ENCODE measurements around the gene CYREN. TPM values are rescaled to one million over a fixed set of nuclear protein-coding genes. Genes with fewer than 3 reads are reported as not detected.
A peak's percentile ranks its signal among the peaks of the same experiment; 100 is the strongest.

CYREN gene
- total and polyA plus RNA-seq, 9 of the 15 experiments (the other 6 are each of a cell fraction or from before 2014, with no cell fraction given), result 13.9 to 108 (median 88.8) TPM

GRCh38 chr7:135170274-135170997 lies at the start of gene CYREN (continued):
- 0 out of 2 replicates have a peak, but pooled peaks have one; percentile 15 for TF ChIP-seq PRMT5 (CRISPR knock-in tag; IDR thresholded peaks at IDR 0.05)
- TF ChIP-seq ZNF174 (CRISPR knock-in tag; IDR thresholded peaks at IDR 0.05), result no peak
- TF ChIP-seq DIDO1 (tag; IDR thresholded peaks at IDR 0.05; ENCODE audit: low read depth), result peak; percentile 93
- no peak for TF ChIP-seq CBX5 (IDR thresholded peaks at IDR 0.05; ENCODE audit: borderline replicate concordance, low read depth)
- TF ChIP-seq BRCA1 (IDR thresholded peaks at IDR 0.05), result no peak
- TF ChIP-seq BRCA1 (CRISPR knock-in tag; IDR thresholded peaks at IDR 0.05), result peak; percentile 87
- TF ChIP-seq, protein P1, sequence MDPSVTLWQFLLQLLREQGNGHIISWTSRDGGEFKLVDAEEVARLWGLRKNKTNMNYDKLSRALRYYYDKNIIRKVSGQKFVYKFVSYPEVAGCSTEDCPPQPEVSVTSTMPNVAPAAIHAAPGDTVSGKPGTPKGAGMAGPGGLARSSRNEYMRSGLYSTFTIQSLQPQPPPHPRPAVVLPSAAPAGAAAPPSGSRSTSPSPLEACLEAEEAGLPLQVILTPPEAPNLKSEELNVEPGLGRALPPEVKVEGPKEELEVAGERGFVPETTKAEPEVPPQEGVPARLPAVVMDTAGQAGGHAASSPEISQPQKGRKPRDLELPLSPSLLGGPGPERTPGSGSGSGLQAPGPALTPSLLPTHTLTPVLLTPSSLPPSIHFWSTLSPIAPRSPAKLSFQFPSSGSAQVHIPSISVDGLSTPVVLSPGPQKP (CRISPR knock-in tag; IDR thresholded peaks at IDR 0.05), result no peak; the same call in 1 of the 2 replicates
- no peak for TF ChIP-seq BRF2 (IDR thresholded peaks at IDR 0.05; ENCODE audit: borderline replicate concordance, insufficient read depth, insufficient read length)
- no peak for TF ChIP-seq DNMT1 (IDR thresholded peaks at IDR 0.05)
- peak; percentile 97; the same call in 1 of the 2 replicates for TF ChIP-seq MTA3 (IDR thresholded peaks at IDR 0.05; ENCODE audit: borderline replicate concordance)
- peak; percentile 66; the same call in 1 of the 2 replicates for TF ChIP-seq ZFPM2 (CRISPR knock-in tag; IDR thresholded peaks at IDR 0.05)
- TF ChIP-seq ZKSCAN8 (CRISPR knock-in tag; IDR thresholded peaks at IDR 0.05), result no peak
- TF ChIP-seq, protein P2, sequence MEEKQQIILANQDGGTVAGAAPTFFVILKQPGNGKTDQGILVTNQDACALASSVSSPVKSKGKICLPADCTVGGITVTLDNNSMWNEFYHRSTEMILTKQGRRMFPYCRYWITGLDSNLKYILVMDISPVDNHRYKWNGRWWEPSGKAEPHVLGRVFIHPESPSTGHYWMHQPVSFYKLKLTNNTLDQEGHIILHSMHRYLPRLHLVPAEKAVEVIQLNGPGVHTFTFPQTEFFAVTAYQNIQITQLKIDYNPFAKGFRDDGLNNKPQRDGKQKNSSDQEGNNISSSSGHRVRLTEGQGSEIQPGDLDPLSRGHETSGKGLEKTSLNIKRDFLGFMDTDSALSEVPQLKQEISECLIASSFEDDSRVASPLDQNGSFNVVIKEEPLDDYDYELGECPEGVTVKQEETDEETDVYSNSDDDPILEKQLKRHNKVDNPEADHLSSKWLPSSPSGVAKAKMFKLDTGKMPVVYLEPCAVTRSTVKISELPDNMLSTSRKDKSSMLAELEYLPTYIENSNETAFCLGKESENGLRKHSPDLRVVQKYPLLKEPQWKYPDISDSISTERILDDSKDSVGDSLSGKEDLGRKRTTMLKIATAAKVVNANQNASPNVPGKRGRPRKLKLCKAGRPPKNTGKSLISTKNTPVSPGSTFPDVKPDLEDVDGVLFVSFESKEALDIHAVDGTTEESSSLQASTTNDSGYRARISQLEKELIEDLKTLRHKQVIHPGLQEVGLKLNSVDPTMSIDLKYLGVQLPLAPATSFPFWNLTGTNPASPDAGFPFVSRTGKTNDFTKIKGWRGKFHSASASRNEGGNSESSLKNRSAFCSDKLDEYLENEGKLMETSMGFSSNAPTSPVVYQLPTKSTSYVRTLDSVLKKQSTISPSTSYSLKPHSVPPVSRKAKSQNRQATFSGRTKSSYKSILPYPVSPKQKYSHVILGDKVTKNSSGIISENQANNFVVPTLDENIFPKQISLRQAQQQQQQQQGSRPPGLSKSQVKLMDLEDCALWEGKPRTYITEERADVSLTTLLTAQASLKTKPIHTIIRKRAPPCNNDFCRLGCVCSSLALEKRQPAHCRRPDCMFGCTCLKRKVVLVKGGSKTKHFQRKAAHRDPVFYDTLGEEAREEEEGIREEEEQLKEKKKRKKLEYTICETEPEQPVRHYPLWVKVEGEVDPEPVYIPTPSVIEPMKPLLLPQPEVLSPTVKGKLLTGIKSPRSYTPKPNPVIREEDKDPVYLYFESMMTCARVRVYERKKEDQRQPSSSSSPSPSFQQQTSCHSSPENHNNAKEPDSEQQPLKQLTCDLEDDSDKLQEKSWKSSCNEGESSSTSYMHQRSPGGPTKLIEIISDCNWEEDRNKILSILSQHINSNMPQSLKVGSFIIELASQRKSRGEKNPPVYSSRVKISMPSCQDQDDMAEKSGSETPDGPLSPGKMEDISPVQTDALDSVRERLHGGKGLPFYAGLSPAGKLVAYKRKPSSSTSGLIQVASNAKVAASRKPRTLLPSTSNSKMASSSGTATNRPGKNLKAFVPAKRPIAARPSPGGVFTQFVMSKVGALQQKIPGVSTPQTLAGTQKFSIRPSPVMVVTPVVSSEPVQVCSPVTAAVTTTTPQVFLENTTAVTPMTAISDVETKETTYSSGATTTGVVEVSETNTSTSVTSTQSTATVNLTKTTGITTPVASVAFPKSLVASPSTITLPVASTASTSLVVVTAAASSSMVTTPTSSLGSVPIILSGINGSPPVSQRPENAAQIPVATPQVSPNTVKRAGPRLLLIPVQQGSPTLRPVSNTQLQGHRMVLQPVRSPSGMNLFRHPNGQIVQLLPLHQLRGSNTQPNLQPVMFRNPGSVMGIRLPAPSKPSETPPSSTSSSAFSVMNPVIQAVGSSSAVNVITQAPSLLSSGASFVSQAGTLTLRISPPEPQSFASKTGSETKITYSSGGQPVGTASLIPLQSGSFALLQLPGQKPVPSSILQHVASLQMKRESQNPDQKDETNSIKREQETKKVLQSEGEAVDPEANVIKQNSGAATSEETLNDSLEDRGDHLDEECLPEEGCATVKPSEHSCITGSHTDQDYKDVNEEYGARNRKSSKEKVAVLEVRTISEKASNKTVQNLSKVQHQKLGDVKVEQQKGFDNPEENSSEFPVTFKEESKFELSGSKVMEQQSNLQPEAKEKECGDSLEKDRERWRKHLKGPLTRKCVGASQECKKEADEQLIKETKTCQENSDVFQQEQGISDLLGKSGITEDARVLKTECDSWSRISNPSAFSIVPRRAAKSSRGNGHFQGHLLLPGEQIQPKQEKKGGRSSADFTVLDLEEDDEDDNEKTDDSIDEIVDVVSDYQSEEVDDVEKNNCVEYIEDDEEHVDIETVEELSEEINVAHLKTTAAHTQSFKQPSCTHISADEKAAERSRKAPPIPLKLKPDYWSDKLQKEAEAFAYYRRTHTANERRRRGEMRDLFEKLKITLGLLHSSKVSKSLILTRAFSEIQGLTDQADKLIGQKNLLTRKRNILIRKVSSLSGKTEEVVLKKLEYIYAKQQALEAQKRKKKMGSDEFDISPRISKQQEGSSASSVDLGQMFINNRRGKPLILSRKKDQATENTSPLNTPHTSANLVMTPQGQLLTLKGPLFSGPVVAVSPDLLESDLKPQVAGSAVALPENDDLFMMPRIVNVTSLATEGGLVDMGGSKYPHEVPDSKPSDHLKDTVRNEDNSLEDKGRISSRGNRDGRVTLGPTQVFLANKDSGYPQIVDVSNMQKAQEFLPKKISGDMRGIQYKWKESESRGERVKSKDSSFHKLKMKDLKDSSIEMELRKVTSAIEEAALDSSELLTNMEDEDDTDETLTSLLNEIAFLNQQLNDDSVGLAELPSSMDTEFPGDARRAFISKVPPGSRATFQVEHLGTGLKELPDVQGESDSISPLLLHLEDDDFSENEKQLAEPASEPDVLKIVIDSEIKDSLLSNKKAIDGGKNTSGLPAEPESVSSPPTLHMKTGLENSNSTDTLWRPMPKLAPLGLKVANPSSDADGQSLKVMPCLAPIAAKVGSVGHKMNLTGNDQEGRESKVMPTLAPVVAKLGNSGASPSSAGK (IDR thresholded peaks at IDR 0.05), result no peak; the same call in 1 of the 2 replicates
